Stimulated activated CD4-positive, alpha-beta T cell treated with anti-CD3 and anti-CD28 coated beads, Interleukin-15, amount 100 ng/mL, for 48 hours (primary cell): ENCODE results near the gene RSU1.

ENCODE experiments used
- DNase-seq, 2 donors: peaks; one replicate each; pipeline ENCODE4 v3.0.0-alpha.2; 2020; ENCODE audit warnings: low read depth in 2 of 2

RSU1 gene

DNA sequence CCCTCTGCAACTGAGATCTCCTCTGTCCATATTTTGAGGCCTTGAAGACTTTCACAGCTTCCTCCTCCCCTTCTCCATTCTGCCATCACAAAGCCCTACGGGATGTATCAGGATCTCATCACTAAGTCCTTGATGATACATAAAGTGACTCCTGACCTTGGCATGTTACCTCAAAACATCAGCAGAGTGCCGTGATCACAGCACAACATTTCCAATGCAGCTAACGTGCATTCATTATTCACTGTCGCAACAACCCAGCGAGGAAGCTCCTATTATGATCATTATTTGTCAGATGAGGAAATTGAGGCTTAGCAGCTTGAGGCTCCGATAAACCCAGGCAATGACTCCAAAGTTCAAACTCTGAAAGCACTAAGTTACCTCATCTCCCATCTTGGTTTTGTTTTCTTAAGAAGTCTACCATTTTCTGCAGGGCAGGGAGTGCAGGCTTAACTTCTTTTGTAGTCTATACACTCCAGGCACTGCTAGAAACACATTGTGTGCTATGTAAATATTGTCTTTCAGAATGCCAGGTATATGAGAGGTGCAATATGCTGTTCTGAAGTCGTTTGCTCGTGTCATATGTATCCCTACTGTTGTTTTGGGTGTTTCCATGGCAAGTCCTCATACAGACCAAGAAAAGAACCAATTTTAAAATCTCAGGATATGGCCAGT, 215.0 kb downstream of the RSU1 start:
- no peak for DNase-seq

DNA sequence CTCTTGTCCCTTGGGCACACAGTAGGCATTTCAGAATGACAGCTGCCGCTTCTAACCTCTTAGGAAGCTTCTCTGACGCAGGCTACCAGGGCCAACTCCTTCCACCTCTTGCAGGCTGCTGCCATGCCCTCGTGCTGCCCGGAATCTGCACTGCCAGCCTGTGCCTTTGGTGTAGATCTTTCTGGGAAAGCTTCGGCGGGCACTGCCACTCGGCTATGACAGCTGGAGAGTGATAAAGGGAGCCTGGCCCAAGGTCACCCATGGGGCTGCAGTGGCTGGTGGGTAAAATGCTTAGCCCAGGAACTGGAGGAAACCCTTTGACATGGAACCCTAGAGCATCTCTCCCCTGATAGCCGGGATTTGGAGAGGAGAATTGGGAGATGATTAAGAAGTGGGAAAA, 217.6 kb downstream of the RSU1 start:
- DNase-seq, result no peak

DNA sequence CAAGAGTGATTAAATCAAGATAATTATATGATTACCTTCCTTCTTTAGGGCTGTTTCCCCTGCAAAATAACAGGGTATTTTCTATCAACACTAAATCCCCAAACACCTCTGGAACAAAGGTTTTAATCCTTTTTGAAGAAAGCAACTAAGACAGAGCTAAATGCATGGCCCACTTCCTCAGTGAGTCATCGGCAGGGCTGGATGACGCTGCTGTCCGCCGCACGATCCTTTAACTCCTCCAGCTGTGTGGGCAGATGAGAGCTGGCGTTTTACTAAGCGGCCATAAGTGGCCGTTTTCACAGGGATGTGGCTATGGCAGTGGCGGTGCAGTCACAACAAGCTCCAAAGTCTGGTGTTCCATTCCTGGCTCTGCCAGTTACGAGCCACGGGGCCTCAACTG, 219.6 kb downstream of the RSU1 start:
- no peak for DNase-seq

DNA sequence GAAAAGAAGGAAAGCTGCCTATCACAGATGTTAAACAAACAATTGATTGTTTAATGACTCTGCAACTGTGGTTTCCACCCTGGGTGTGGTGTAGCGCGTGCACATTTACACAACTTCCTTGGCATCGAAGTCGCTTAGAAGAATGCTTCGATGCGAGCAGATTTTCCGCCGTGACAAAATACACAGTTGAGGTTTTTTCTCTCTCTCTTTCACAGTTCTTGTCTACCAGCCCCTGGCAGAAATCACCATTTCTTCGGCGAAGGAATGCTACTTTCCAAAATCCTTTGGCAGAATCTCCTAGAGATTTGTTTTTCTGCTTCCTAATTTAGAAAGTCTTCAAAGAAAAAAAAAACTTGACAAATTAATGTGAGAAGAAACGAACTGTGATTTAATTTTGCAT, 224.8 kb downstream of the RSU1 start:
- no peak for DNase-seq

DNA sequence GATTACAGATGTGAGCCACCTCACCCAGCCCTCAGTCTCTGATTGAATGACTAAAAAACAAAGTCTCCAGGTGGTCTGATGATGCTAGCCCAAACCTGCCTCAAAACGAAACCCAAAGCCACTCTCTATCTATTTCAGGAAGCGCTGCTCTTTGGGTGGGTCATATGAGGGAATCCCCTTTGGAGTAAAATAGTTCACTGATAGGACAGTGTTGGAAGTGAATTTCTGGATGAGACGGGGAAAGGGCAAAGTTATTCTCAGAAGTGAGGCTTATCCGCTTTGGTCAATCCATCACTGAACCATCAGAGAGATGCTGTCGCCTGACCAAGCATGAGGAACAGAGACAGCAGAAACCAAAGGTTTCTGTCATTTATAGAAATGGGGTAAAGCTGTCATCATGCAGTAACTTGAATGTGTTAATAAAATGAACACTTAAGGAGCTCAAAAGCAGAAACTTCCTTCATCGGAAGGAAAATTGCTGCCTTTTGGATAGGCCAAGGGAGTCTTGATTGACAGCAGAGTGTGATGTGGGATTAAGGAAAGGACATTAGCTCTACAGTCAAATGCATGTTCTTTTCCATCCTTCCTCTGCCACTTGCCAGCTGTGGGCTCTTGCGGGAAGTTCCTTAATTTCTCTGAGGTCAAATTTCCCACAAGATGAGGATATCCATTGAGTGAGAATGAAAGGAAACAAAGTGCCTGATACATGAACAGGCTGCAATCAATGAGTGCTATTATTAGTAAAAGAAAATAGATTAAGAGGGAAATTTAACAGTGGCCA, 230.7 kb downstream of the RSU1 start:
- DNase-seq, result no peak

DNA sequence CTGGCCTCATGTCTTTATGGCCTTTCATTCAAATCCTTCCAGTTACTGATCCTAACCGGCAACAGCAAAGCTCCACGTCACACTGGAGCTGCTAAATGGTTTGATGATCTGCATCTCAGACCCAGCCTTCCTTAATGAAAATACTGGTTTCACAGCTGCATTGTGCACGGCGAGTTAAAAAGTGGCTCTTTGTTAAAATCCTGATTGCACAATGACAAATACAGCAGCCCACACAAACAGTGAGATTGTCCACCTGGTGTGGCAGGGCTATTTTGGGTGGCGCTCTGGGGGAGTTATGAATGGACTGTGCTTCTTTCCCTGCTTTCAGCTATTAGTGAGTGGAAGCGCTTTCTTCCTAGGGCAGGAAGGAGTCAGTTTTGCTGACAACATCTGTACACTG, 232.1 kb downstream of the RSU1 start:
- no peak for DNase-seq

DNA sequence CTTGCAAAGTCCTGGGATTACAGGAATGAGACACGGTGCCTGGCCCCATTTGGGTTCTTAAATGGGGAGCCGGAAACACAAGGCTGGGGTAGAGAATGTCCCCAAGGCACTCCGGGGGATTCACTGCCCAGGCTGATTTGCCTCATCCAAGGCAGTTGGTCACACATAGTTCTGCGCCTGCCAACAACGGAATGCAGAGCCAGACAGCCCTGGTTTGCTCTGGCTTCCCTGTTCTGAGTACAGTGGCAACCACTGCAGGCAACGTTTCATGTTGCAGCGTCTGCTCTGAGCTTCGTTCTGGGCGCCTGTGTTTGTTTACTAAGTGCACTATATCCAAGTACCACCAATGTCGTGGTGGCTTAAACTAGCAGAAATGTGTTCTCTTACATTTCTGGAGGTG, 233.8 kb downstream of the RSU1 start:
- no peak for DNase-seq

DNA sequence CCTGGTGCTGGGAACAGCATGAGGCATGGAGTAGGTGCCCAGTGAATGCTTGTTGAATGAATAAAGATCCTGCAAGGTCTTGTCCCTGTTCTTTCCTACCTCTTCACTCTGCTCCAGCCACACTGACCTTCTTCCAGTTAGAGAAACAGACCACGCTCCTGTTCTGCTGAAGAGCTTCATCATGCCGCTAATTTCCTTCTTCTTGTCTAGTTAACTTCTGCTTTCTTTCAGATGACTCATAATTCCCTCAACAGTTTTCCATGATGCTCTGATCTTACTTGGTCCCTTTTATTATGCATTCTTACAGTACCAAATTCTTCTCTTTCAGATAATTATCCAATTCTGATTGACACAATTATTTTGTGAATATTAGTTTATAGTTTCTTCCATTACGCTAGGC, 236.0 kb downstream of the RSU1 start:
- no peak for DNase-seq

DNA sequence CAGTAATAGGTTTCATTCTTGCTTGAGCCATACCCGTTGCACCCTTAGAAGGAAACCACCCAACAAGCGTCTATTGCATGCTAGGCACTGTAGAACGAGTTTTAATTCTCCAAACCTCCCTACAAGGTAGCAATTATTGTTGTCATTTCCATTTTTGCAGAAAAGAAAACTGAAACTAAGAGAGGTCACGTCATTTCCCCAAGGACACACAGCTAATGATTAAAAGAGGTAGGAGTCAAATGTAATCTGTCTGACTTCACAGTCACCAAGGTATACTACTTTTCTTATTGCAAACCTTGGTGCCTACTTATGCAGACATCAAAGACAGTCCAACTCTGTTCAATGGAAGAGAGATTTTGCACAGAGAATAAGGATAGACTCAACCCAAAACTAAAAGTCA, 246.5 kb downstream of the RSU1 start:
- DNase-seq, result no peak

DNA sequence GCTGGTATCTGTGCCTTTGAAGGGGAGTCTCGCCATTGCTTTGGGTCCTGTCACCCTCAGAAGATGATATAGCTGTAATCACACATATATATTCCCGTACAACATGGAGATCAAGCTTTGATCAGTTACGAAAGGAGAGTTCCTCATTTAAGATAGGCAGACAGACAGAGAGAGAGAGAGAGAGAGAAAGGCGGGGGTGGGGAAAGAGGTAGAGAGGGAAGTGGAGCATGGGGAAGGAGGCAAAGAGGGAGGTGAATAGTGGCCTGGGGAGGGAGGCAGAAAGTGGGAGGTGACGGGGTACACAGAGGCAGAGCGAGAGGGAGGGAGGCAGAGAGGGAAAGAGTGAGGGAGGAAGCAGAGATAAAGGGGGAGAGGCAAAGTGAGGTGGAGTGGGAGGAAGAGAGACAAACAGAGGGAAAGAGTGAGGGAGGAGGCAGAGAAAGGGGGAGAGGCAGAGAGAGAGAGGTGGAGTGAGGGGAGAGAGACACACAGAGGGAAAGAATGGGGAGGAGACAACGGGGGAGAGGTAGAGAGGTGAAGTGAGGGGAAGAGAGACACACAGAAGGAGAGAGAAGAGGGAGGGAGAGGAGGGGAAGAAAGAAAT, 250.9 kb downstream of the RSU1 start:
- DNase-seq, result no peak

DNA sequence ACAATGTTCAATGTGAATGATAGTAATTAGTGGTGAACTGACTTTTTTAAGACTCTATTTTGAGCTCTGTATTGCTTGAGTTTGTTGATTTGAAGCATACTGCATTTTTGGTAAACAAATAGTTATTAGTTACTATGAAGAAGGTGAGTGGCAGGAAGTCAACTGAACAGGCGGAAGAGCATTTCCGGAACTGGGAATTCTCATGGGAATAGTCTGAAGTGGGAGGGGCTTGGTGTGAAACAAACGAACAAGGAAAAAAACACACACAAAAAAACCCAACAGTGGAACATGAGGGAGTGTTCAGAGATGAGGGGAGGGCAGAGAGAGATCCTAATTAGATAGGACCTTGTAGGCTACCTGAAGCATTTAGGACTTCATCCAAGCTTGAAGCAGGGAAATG, 251.6 kb downstream of the RSU1 start:
- no peak for DNase-seq

DNA sequence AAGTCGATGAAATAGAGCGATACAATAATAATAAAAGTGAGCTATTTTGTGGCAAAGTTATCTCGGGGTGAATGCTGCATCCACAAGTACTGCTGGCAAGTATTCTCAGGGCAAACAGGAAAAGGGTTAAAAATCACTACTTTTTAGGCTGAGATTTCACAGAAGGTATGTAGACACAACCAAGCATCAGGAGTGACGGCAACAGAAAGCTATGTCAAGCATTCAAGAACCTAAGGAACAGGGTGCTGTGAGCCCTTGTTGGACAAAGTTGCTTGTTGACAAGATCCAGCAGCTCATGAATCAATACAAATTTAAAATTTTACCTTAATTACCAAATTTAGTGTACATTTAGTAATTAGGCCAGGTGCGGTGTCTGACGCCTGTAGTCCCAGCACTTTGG, 254.3 kb downstream of the RSU1 start:
- no peak for DNase-seq

DNA sequence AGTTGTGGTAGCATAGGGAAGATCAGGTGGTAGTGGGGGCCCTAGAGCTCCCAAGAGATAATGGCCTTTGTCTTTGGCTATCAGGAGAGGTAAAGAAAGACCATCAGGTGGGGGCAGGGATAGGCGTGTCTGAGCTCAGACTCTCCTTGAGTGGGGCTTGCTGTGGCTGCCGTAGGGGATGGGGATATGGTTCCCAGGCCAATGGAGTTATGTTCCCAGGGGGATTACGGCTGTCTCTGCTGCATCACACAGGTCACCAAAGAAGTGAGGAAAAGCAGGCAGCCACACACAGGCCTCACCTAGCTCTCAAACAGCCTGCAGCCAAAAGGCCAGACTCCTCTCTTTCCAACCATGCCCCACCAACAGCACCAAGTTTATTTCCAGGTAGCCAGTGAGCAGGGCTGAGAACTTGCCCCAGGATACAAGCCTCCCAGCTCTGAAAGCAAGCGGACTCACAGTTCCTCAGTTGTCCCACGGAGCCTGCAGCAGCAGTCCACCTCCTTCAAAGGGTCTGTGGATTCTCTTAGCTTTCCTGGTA, 257.9 kb downstream of the RSU1 start:
- no peak for DNase-seq

DNA sequence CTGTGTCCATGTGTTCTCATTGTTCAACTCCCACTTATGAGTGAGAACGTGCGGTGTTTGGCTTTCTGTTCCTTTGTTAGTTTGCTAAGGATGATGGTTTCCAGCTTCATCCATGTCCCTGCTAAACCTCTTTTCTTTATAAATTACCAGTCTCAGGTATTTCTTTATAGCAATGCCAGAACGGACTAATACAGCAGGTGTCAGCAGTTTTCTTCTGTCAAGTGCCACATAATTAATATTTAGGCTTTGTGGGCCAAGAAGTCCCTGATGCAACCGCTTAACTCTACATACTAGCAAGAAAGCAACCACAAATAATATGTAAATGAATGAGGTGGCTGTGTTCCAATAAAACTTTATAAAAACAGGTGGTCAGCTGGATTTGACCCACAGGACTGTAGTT, 269.3 kb downstream of the RSU1 start:
- no peak for DNase-seq

DNA sequence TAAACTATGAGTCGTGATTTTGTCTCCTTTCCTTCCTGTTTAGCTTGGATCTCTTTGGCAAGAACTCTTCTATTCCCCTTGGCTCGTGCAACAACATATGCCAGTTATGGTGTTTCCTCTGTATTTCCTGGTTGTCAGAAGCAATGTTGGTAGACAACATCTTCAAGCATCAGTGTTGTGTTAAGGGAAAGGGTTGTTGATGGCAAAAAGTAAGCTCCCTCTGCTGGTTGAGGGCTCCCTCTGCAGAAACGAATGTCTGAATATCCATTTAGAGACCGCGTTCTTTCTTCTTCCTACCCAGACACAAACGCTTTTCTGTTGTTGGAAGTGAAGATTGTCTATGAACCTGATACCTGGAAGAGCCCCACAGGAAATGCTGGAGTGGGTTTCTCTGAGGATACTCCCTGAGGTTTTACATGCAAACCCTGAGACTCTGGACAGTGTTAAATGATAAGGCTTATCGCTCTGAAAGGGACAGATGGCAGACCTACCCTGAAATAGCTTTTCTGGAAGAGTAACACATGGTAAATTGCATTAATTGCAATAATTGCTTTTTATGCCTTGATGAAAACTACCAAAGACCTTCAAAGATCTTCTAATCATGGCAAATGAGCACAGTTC, 272.0 kb downstream of the RSU1 start:
- no peak for DNase-seq

DNA sequence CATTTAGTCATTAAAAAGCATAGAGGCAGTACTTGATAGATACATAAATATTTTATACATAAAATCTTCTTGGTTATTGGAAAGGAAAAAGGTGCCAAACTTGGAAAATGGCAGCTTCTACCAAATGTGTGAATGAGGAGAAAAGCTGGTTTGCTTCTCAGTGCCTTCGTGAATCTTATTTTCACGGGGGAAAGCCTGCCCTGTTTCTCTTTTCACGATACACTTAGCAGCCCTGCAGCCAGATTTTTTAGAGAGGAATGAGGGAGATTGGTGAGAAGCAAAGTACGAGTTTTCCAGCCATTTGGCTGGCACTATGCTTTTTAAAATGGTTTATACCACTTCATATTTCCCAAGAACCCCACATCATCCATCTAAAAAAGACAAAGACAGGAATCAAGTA, 272.6 kb downstream of the RSU1 start:
- DNase-seq, result no peak

DNA sequence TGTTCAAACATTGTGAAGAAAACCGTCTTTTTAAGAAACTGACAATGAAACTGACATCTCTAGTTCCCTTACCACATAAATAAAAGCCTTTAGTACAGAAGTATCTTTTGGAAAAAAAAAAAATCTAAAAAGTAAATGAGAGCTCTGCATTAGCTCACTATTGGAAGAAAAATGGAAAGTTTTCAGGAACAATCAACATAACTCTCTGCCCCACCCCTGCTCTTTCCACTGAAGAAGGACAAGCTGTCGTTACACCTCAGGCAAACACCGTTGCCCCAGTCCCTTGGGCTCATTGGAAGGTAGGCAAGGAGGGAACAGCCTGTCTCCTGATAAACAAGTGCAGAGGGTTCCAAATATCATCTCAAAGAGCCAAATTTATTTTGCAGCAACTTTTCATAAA, 273.1 kb downstream of the RSU1 start:
- no peak for DNase-seq
